ENCODE data around the gene GOSR1.
"Not testable (repeated sequence)": the region's sequence is repeated elsewhere in the genome, so short reads cannot be mapped to it uniquely, and the experiment has no call there.

Gene GOSR1

DNA sequence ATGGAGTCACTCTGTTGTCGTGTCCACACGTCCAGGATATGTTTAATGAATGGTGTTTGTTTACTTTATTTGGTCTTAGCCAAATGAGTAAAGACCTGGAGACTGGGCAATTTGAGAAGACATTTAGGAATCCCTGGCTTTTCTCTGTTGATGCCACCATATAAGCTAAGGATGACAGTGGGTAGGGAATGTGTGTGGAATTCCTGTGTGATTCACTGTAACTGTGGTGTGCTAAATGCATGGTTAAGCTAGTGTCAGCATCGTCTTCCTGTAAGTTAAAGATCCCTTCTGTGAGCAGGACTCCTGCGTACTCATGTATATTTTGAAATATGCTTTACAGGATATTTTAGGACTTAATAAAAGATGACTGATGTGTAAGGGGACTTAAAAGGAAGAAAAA is 26.4 kb downstream of the GOSR1 start:
- no peak for DNase-seq (ENCODE audit: insufficient read length, low spot score)

DNA sequence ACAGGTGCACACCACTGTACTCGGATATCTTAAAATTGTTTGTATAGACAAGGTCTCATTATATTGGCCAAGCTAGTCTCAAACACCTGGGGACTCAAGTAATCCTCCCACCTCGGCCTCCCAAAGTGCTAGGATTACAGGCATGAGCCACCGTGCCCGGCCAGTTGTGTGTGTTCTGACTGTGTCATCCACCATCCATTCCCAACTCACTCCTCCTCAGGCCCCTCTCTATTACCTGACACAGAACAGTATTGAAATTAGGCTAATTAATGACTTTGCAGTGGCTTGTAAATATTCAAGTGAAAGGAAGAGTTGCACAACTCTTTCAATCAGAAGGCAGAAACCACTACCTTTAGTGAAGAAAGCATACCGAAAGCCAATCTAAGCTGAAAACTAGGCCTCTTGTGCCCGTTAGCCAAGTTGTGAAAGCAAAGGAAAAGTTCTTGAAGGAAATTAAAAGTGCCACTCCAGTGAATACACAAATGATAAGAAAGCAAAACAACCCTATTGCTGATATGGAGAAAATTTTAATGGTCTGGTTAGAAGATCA is 28.7 kb downstream of the GOSR1 start:
- FAIRE-seq (no peak), DNase-seq (ENCODE audit: insufficient read length, low spot score) (no peak)

More for the DNA sequence above, 26.4 kb downstream of the GOSR1 start:
- no peak for FAIRE-seq

DNA sequence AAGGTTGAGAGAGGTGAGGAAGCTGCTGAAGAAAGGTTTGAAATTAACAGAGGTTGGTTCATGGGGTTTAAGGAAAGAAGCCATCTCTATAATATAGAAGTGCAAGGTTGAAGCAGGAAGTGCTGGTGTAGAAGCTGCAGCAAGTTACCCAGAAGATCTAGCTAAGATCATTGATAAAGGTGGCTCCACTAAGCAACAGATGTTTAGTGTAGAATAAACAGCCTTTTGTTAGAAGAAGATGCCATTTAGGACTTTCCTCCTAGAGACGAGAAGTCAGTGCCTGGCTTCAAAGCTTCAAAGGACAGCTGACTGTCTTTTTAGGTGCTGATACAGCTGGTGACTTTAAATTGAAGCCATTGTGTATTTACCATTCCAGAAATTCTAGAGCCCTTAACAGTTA is 29.3 kb downstream of the GOSR1 start:
- DNase-seq (ENCODE audit: insufficient read length, low spot score) (no peak), FAIRE-seq (no peak)

DNA sequence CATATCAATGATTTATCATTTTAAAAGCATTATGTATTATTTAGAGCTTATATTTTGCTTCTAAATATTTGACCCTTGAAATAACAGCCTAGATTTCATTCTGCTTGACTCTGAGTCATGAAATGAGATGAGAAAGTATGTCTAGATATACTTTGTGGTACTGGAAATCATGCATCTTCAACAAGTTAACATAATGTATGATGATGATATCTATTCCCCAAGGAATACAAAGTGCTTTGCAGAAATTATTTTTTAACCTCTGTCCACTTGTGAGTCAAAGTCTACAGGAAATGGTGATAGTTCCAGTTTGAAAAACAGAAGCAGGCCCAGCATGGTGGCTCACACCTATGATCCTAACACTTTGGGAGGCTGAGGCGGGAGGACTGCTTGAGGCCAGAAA is 36.1 kb downstream of the GOSR1 start:
- no peak for FAIRE-seq
- no peak for DNase-seq (ENCODE audit: insufficient read length, low spot score)

DNA sequence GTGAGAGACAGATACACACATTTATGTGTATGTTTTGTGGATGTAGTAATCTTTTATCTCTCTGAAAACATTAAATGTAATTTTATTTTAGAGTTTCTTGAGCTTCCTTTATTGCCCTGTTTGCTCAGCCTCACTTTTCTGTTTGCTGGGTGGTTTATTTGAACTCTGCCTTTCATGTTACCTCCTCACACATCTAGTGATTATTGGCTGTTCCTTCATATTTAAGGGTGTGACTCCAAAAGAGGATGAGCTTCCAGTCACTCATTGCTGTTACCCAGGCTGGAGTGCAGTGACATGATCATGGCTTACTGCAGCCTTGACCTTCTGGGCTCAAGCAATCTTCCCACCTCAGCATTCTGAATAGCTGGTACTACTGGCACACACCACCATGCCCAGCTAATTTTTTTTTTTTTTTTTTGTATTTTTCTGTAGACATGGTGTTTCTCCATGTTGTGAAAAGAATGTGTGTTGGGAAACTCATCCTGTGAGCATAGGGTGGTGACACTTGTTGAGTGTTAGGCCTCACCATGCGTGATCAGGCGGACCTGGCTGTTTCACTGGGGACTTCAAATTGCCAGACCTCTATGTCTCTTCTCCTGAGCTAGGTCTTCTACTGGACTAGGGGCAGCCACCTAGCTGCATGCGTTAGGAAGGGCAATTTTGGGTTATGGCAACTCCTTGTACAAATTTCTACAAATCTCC is 37.8 kb downstream of the GOSR1 start:
- FAIRE-seq, result no peak

DNA sequence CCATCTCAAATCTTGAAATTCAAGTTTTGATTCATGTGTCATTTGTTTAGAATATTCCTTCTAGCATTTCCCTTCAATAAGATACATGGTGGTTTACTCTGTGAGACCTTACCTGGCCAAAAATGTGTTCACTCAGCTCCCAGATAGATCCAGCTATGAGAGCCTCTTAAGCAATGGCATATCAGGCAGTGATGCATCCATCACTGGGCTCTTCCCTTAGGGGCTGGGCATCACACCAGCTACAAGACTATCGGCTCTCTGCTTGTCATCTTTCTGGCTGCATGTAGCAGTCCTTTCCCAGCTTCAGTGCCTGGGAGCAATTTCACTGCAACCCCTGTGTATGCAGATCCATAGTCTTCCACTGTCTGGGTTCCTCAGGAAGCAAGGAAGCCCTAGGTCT is 40.6 kb downstream of the GOSR1 start:
- no peak for DNase-seq (ENCODE audit: insufficient read length, low spot score)
- no peak for FAIRE-seq

More for the DNA sequence above, 37.8 kb downstream of the GOSR1 start:
- no peak for DNase-seq (ENCODE audit: insufficient read length, low spot score)

DNA sequence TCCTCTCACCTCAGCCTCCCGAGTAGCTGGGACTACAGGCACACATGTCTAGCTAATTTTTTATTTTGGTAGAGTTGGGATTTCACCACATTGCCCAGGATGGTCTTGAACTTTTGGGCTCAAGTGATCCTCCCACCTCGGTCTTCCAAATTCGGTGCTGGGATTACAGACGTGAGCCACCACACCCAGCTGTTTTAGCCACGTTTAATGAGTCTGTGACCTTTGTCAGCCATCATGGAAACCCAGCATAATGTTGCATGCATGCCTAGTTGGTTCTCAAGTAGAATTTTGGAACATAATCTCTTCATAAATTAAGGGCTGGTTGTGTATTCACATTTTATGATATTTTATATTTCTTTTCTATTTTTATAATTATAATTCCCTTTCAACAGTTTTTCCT is 42.0 kb downstream of the GOSR1 start:
- DNase-seq (ENCODE audit: insufficient read length, low spot score), result no peak
- no peak for FAIRE-seq

DNA sequence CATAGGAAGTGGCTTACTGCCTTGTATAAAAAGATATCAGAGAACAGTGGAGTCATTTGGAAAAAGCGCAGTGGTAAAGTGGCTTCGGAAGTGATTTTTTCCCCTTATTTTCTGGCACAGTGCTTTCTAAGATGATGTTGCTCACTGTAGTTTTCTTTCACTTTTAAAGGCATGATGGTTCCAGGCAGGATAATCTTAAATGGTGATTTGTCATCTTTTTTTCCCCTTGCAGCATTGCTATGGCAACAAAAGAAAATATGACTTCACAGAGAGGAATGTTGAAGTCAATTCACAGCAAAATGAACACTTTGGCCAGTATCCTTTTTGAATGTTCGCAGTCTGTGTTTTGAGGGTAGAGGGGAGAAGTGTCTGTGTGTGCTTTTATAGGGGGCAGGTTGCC is 42.5 kb downstream of the GOSR1 start:
- DNase-seq (ENCODE audit: insufficient read length, low spot score), result no peak
- FAIRE-seq, result no peak

DNA sequence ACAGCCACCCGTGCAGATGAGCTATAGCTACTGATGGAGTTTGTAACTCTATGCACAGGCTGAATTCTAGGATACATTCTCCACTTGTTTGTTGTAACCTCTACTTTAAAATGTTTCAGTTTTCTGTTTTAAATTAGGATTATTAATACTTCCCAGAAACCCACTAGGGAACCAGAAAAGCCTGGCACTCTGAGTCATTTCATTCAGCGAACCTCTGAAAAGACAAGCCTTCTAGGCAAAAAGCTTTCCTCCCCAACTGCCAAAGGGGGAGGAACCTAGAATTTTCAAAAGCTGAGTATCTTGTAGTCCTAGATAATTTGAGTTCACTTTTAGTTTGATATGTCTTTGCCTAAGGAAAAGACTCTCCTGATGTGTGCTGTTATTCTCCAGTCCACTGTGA is 43.2 kb downstream of the GOSR1 start:
- DNase-seq (ENCODE audit: insufficient read length, low spot score) (no peak), FAIRE-seq (no peak)

DNA sequence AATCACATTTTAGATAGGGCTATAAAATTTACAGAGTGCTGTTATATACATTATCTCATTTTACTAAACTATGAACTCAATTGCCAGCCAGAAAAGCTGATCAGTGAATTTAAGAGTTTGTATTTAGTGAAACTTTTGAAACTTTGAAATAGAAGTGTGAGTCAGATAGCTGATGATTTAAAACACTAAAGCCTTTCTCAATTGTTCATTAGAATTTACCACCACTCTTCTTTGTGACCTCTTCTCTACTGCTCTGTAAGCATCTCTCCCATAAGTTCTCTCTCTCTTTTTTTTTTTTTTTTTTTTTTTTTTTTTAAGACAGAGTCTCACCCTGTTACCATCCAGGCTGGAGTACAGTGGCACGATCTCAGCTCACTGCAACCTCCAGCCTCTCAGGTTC is 43.7 kb downstream of the GOSR1 start:
- DNase-seq (ENCODE audit: insufficient read length, low spot score) (no peak), FAIRE-seq (no peak)

DNA sequence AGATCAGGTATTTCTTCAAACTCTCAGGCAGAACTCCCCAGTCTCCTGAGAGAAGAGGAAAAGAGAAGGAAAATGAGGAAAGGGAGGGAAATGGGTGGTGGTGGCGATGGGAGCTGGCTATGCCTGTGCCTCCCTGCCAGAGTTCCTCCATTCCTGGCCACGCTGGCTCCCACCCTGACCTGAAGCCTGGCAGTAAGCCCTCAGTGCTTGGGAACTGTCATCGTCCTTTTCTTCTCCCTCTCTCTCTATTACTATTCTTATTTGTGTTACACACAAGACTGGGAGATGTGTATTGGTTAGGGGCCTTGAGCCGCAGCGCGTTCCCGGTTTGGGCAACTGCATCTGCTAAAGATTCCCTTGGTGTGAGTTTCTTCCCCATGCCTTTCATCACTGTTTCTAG is 44.6 kb downstream of the GOSR1 start:
- DNase-seq (ENCODE audit: insufficient read length, low spot score), result no peak
- FAIRE-seq, result no peak

DNA sequence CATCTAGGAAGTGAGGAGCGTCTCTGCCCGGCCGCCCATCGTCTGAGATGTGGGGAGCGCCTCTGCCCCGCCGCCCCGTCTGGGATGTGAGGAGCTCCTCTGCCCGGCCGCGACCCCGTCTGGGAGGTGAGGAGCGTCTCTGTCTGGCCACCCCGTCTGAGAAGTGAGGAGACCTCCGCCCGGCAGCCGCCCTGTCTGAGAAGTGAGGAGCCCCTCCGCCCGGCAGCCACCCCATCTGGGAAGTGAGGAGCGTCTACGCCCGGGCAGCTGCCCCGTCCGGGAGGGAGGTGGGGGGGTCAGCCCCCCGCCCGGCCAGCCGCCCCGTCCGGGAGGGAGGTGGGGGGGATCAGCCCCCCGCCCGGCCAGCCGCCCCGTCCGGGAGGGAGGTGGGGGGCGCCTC is 46.0 kb downstream of the GOSR1 start:
- not testable (repeated sequence) for DNase-seq (ENCODE audit: insufficient read length, low spot score); FAIRE-seq

DNA sequence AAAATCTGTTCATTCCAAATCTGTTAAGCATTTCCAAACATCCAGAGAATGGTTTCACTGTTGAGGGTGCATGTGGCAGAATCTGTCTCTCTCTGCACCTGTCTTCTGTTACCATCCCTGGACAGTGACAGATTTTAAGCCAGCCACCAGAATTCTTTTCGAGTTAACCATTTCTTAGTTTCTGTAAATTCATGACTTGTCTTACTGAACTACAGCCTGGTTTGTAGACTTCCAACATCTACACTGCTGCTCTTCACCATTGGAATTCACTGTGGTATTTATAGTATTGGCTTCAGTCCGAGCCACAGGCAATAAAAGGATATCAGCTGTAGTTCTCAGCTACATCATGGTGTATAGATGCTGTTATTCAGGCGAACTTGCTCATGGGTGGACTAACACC is 47.6 kb downstream of the GOSR1 start:
- FAIRE-seq, result no peak

DNA sequence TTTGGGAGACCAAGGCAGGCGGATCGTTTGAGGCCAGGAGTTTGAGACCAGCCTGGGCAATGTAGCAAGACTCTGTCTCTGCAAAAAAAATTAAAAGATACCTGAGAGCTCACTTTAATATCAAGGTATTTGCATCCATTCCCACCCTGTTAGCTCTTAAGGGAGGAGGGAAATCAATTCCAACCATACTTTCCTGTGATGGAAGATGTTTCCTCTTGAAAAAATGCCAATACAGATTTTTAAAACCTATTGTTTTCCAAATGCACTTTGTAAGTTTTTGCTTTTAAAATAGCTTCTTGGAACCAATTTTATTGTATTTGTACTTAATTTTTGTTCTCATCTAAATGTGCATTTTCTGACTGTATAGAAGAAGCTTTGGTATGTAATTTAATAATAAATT is 49.2 kb downstream of the GOSR1 start:
- FAIRE-seq, result no peak

More for the DNA sequence above, 47.6 kb downstream of the GOSR1 start:
- no peak for DNase-seq (ENCODE audit: insufficient read length, low spot score)

DNA sequence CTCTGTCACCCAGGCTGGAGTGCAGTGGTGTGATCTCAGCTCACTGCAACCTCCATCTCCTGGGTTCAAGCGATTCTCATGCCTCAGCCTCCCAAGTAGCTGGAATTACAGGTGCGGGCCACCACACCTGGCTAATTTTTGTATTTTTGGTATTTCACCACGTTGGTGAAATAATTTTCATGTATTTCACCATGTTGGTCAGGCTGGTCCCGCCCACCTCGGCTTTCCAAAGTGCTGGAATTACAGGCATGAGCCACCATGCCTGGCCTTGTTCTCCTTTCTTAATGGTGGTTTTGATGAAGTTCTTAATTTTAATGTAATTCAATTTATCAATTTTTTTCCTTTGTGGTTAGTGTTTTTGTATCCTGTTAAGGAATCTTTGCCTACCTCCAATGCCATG is 51.5 kb downstream of the GOSR1 start:
- FAIRE-seq; DNase-seq (ENCODE audit: insufficient read length, low spot score): not testable (repeated sequence)

More for the DNA sequence above, 49.2 kb downstream of the GOSR1 start:
- no peak for DNase-seq (ENCODE audit: insufficient read length, low spot score)

DNA sequence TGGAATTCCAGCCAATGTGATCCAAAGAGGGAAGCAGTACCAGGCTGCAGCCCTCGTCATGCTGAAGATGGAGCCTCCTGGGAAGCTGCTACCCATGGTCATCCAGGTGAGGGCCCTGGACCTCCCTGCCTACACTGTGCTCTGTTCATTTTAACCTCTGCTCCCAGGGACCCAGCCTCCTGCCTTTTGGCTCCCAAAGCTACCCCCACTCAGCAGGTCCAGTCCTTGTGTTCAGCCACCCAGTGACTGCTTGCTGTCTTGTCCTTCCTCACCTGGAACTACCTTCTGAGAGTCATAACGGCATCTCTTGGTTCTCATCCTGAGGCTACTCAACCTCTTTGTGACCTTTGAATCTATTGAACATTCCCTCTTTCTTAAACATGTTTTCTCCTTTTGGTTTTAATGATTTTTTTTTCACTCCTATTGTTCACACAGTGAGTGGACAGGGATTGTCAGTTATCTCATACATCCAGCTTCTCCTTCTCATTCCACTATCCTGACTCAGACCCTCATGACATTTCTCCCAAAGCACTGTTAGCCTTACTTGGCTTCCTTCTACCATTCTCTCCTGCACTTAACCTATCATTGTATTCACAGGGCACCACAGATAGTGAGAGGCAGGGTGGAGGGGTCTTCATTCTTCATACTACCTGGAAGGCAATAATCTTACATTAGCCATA is 53.3 kb downstream of the GOSR1 start:
- DNase-seq (ENCODE audit: insufficient read length, low spot score) (no peak), FAIRE-seq (no peak)

DNA sequence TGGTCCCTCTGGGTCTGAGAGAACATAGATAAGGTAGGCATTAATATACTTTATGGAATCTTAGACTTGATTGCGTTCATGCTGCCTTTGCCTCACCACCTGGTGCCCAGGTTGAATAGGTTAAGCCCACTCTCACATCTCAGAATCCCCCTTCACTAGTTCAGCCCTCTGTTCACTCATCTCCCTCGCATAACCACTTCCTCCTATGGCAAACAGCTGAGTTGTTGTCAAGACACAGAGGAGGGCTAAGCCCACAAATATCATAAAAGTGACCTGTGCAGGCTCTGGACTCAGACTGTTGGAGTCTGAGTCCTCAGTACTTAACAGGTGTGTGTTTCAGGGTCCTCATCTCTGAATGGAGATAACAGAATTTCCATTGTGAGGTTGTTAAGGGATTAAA is 55.7 kb downstream of the GOSR1 start:
- DNase-seq (ENCODE audit: insufficient read length, low spot score), result no peak
- no peak for FAIRE-seq

DNA sequence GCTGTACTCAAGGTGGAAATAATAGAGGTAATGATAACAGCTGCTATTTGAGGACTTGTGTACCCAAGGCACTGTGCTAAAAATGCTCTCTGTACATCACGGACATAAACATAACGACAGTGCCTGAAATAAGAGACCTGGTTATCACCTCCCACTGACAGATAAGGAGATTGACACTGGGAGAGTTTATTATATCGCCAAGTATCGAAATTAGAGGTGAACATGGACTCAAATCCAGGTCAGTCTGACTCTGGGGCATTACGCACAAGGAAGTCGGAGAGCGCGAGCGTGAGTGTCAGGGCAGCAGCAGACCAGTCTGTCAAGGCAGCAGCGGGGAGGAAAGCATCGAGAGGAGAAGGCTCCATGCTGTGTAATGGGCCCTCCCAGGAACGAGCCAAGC is 57.1 kb downstream of the GOSR1 start:
- DNase-seq (ENCODE audit: insufficient read length, low spot score) (no peak), FAIRE-seq (no peak)

DNA sequence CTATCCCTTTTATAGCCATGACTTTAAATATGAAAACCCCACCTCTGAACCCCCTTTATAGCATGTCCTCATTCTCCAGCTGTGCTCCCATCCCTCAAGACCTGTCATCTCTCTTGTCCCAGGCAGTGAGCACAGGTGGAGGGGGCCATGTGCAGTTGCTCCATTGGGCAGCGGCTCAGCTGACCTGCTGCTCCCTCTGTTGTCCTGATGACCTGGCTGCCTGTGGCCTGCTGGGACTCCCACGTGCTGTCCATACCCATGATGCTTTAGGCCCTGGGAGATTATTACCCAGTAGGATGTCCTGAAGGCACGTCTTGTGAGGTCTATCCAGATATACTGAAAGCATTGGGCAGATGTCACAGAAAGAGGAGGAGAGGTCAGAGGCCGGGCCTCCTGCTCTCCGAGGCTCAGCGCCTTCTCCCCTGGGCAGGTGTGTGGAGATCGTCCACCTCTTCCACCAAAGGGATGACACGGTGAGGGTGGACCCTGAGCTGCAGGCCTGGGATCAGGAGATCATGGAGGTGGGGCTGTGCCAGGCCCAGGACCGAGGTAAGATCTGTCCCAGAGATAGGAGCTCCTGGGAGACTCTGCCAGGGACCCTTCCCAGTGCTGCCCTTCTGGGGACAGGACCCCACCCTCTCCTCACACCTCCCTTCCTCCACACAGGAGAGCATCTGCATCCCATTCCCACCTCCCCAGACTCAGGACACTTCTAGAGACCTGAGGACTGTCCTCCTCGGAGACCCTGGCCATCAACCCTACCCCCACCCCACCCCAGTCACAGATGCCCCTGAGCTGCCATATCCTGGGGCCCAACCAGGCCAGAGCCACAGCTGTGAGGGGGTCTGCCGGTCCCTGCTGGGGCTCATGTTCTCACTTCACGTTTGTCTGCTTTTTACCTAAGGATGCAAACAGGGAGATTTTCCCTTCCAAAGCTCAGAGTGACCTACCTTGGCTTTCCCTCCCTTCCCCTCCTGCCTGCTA is 58.0 kb downstream of the GOSR1 start:
- DNase-seq (ENCODE audit: insufficient read length, low spot score) (no peak), FAIRE-seq (no peak)

DNA sequence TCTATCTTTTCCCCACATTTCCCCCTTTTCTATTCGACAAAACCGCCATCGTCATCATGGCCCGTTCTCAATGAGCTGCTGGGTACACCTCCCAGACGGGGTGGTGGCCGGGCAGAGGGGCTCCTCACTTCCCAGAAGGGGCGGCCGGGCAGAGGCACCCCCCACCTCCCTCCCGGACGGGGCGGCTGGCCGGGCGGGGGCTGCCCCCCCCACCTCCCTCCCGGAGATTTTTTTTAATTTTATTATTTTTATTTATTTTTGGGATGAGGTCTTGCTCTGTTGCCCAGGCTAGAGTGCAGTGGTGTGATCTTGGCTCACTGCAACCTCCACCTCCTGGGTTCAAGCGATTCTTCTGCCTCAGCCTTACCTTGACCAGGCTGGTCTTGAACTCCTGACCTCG is 59.6 kb downstream of the GOSR1 start:
- FAIRE-seq, result not testable (repeated sequence)

DNA sequence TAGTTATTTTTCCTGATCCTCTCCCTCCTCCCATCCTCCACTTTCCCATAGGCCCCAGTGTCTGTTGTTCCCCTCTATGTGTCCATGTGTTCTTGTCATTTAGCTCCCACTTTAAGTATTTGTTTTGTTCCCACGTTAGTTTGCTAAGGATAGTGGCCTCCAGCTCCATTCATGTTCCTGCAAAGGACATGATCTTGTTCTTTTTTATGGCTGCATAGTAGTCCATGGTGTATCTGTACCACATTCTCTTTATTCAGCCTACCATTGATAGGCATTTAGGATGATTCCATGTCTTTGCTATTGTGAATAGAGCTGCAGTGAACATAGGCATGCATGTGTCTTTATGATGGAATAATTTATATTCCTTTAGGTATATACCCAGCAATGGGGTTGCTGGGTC is 60.5 kb downstream of the GOSR1 start:
- FAIRE-seq; DNase-seq (ENCODE audit: insufficient read length, low spot score): not testable (repeated sequence)

More for the DNA sequence above, 59.6 kb downstream of the GOSR1 start:
- not testable (repeated sequence) for DNase-seq (ENCODE audit: insufficient read length, low spot score)

All from GM19239 (cell line).